Activated CD8-positive, alpha-beta memory T cell treated with anti-CD3 and anti-CD28 coated beads for 4 hours (primary cell): ENCODE results near the gene RBM39.
"Not testable (repeated sequence)": the region's sequence is repeated elsewhere in the genome, so short reads cannot be mapped to it uniquely, and the experiment has no call there.

ENCODE experiments used
- DNase-seq, 2 donors: peaks; one replicate each; pipeline ENCODE4 v3.0.0-alpha.2; 2020; ENCODE audit warnings: low read depth in 2 of 2

The RBM39 gene

GRCh38 chr20:35706591-35707529 lies 35.2 kb downstream of the RBM39 start:
- DNase-seq = not testable (repeated sequence)

GRCh38 chr20:35705894-35706293 lies 36.2 kb downstream of the RBM39 start:
- DNase-seq = not testable (repeated sequence)

- DNase-seq = no peak
Measured at GRCh38 chr20:35704514-35705261, 37.4 kb downstream of the RBM39 start.

GRCh38 chr20:35702824-35703695 lies 39.0 kb downstream of the RBM39 start:
- DNase-seq = no peak

GRCh38 chr20:35702051-35702823 lies 39.8 kb downstream of the RBM39 start:
- no peak for DNase-seq

- DNase-seq = no peak
Measured at GRCh38 chr20:35700625-35701148, 41.4 kb downstream of the RBM39 start.

- DNase-seq = no peak
Measured at GRCh38 chr20:35699957-35700624, 42.0 kb downstream of the RBM39 start.

- DNase-seq = peak; percentile 62 to 71
Measured at GRCh38 chr20:35699127-35699956, 42.7 kb downstream of the RBM39 start, which contains the start of the genes NFS1 and ROMO1. TSS of gene NFS1 (minus strand) at chr20:35699352. CDS start at chr20:35699288, 64 bp downstream. TSS of gene ROMO1 (plus strand) at chr20:35699405. CDS start at chr20:35699633, 228 bp downstream.

GRCh38 chr20:35698298-35699126 lies 43.5 kb downstream of the RBM39 start:
- DNase-seq = no peak

- DNase-seq = no peak
Measured at GRCh38 chr20:35697696-35698297, 44.3 kb downstream of the RBM39 start.

GRCh38 chr20:35695978-35696377 lies 46.1 kb downstream of the RBM39 start:
- no peak for DNase-seq

GRCh38 chr20:35695245-35695749 lies 46.8 kb downstream of the RBM39 start:
- no peak for DNase-seq

- no peak for DNase-seq
Measured at GRCh38 chr20:35690265-35690664, 51.8 kb downstream of the RBM39 start.

- not testable (repeated sequence) for DNase-seq
Measured at GRCh38 chr20:35686872-35687271, 55.2 kb downstream of the RBM39 start.

GRCh38 chr20:35685368-35685767 lies 56.7 kb downstream of the RBM39 start:
- DNase-seq = not testable (repeated sequence)

- no peak for DNase-seq
Measured at GRCh38 chr20:35681960-35682359, 60.1 kb downstream of the RBM39 start.

GRCh38 chr20:35680452-35681183 lies 61.4 kb downstream of the RBM39 start:
- no peak for DNase-seq
